Ishikawa (cell line): ENCODE data around the gene MOB3A.

Source experiments
- CEBPB ChIP-seq: IDR thresholded peaks from 2 replicates; pipeline ENCODE4 v1.6.1; 2012
- CREB1 ChIP-seq: IDR thresholded peaks from 2 replicates; pipeline ENCODE4 v1.6.1; 2012; ENCODE audit warnings: low read depth
- EGR1 ChIP-seq: IDR thresholded peaks from 2 replicates; pipeline ENCODE4 v1.6.1; 2012
- EP300 ChIP-seq: IDR thresholded peaks from 2 replicates; pipeline ENCODE4 v1.6.1; 2012; ENCODE audit warnings: borderline replicate concordance
- FOXM1 ChIP-seq: IDR thresholded peaks from 2 replicates; pipeline ENCODE4 v1.6.1; 2012; ENCODE audit warnings: low read depth, borderline replicate concordance
- MAX ChIP-seq: IDR thresholded peaks from 2 replicates; pipeline ENCODE4 v1.6.1; 2012
- NFIC ChIP-seq: IDR thresholded peaks from 2 replicates; pipeline ENCODE4 v1.6.1; 2012
- RAD21 ChIP-seq: IDR thresholded peaks from 2 replicates; pipeline ENCODE4 v1.6.1; 2012; ENCODE audit warnings: low read depth
- REST ChIP-seq: IDR thresholded peaks from 2 replicates; pipeline ENCODE4 v1.6.1; 2012; ENCODE audit warnings: low read depth, mild to moderate bottlenecking
- TAF1 ChIP-seq: IDR thresholded peaks from 2 replicates; pipeline ENCODE4 v1.6.1; 2012; ENCODE audit warnings: low read depth, mild to moderate bottlenecking
- TCF12 ChIP-seq: IDR thresholded peaks from 2 replicates; pipeline ENCODE4 v1.6.1; 2012; ENCODE audit warnings: low read depth
- TEAD4 ChIP-seq: IDR thresholded peaks from 2 replicates; pipeline ENCODE4 v1.6.1; 2012
- USF1 ChIP-seq: IDR thresholded peaks from 2 replicates; pipeline ENCODE4 v1.6.1; 2012
- YY1 ChIP-seq: IDR thresholded peaks from 2 replicates; pipeline ENCODE4 v1.6.1; 2012; ENCODE audit warnings: low read depth
- ZBTB7A ChIP-seq: IDR thresholded peaks from 2 replicates; pipeline ENCODE4 v1.6.1; 2012; ENCODE audit warnings: low read depth

The MOB3A gene

DNA sequence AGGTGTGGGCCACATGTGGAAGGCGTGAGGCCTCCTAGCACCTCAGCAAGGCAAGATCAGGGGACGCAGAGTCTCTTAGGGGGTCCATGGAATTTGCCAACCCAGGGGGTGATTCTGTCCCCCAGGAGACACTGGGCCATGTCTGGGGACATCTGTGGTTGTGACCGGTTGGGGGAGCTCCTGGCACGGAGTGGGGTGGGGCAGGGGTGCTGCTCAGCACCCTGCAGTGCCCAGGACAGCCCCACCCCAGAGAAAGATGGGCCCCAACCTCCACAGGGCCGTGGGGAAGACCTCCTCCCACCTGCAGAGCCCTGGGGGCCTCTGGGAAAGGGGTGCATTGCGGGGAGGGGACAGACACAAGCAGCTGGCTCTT is 49.1 kb downstream of the MOB3A start:
- no peak for TF ChIP-seq EP300
- no peak for TF ChIP-seq ZBTB7A
- no peak for TF ChIP-seq REST
- TF ChIP-seq YY1 = no peak
- no peak for TF ChIP-seq EGR1
- TF ChIP-seq RAD21 = no peak
- no peak for TF ChIP-seq TCF12
- TF ChIP-seq NFIC = no peak
- TF ChIP-seq USF1 = no peak
- no peak for TF ChIP-seq FOXM1
- TF ChIP-seq MAX = no peak
- no peak for TF ChIP-seq CEBPB
- TF ChIP-seq TAF1 = no peak
- TF ChIP-seq TEAD4 = no peak

DNA sequence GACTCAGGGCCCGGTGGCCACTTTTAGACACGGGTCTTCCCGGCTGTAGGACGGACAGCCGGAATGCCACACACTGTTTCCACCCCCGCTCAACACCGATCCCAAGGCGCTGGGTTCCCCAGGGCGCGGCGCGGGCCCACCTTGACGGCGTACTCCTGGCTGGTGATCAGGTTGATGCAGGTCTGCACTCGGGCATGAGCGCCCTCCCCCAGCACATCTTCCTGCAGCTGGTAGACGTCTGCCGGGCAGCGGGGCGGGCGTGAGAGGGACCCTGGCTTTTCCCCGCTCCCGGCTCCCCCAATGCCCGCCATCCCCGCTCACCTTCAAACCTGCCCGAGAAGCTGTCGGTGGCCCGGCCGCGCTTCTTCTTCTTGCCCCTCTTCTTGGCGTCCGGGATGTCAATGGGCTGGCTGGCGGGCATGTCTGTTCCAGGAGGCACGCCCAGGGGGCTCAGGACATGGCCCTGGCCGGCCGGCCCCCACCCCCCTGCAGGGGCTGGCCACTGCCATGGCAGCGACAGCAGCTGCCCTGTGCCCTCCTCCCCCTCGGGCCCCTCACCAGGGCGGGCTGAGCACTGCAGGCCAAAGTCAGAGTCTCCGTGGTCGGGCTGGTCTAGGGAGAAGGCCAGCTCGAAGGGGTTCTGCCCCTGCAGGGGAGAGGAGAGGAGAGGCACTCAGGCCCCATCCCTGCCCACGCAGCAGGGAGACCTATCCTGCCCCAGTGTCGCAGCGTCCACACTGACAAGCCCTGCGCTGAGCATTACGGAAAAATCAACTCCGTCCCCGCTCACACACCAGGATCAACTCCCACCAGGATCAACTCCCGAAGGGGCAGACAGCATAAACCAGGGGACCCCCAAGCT is 49.8 kb downstream of the MOB3A start:
- no peak for TF ChIP-seq USF1
- no peak for TF ChIP-seq RAD21

DNA sequence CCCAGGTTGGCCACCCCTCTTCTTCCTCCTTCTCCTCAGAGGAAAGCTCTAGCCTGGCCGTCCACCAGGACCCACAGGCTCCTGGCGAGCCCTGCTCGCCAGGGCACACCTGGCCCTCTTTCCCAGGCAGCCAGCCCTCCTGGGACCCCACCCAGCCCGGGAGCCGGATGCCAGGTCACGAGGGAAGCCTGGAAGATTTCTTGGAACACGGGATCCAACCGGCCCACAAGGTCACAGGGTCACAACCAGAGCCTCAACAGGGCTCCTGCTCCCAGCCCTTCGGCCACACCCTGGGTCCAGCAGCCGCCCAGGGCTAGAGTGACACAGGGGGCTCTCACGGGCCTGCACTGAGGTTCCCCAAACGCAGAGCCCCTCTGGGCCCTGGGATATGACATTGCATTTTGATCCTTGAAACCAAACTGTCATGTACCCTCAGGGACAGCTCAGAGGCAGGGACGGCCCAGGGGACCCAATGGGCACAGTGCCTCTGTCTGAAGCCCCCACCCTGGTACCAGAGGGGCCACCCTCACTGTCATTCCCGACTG is 50.6 kb downstream of the MOB3A start:
- TF ChIP-seq YY1 = no peak

DNA sequence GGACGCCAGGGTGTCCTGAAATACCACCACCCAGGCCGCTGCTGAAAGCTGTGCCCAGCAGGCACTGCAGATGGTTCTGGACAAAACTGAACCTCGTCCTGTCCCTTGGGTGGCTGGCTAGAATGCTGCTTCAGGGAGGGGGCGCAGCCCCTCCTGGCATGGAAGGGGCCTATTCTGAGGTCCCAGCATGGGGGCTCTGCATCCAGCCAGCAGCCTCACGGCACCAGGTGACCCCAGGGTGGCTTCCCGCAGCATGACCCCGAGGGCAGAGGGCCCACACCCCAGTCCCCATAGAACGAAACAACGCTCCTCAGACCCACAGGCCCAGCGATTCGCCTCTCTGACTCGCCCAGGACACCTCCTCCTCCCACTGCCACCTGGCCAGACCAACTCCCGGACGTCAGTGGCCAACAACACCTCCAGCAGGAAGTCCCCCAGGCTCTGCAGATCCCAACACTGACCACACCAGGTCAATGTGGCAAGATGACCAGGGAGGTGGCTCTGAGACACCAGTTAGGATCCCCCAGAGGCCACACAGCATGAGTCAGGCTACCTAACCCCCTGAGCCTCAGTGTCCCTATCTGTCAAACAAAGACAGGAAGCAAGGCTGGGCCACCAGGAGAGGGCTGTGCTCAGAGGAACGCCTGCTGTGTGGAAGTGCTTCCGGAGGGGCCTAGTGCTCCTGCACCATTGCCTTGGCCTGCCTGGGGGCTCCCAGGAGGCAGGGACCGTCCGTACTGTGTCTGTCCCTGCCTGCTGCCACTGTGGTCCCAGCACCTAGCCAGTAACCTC is 51.2 kb downstream of the MOB3A start:
- TF ChIP-seq YY1 (no peak), RAD21 (no peak), TCF12 (no peak), CREB1 (no peak), MAX (no peak), TEAD4 (no peak), REST (no peak), USF1 (no peak)

GRCh38 chr19:2043961-2044708 is 52.0 kb downstream of the MOB3A start:
- TF ChIP-seq MAX (no peak), NFIC (no peak), CEBPB (no peak), EGR1 (no peak), CREB1 (no peak), RAD21 (no peak), TCF12 (no peak), USF1 (no peak), TAF1 (no peak), TEAD4 (no peak), EP300 (no peak), YY1 (no peak), ZBTB7A (no peak), FOXM1 (no peak), REST (no peak)
